SH-SY5Y (cell line): ENCODE results near the gene MYLK.

Experiments
- GATA2 ChIP-seq: IDR thresholded peaks from 2 replicates; pipeline ENCODE4 v1.6.1; 2011; ENCODE audit warnings: mild to moderate bottlenecking, low read depth, low read length
- GATA3 ChIP-seq: IDR thresholded peaks from 2 replicates; pipeline ENCODE4 v1.6.1; 2011; ENCODE audit warnings: low read depth, mild to moderate bottlenecking, low read length, moderate library complexity

MYLK gene

DNA sequence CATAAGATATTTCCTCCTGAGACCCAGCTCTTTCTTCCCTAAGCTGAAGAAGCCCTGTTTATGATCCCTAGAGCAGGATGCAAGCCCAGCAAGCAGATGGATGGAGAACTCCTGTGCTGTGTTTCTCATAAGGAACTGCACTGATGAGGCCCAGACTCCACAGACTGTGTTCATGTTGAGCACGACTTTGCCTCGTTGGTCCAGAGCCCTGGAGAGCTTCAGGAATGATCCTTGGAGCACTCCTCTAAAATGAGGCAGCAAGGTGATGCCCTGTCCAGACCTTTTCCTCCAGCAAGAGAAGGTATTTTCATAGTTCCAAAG, 83.8 kb downstream of the MYLK start:
- TF ChIP-seq GATA3 (no peak), GATA2 (no peak)

DNA sequence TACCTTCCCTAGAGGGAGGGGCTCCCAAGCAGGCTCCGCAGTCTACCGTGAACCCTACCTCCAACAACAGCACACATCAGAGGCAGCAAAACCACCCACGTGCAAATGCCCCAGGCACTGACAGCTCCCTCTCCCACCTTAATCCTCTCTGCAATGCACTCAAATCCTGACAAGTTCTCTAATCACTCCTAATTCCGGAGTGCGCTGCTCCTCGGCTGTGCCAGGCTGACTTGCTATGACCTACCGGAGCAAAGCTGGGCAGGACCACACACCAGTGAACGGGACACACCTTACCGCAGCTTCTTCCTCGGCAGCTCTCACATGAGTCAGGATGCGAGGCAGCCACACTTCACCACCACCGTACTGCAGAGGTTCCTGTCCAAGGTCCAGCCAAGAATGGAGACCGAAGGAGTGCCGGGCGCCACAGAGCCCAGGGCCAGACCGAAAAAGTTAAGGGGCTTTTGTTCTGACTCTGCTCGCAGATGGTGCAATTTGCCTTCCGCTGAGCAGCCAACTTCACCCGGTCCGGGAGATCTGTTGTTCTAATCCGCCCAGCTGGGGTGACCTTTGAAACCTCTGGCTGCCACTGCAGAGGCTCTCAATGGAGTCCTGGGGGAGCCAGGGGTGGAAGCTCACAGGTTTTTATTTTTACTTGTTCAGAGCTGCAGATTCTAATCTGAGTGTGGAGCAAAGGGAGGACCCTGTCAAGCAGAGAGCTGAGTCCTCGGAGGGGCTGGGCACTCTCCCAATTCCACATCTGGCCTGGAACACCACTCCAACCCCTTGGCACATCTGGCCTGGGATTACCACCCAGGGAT, 84.4 kb downstream of the MYLK start:
- no peak for TF ChIP-seq GATA2

- TF ChIP-seq GATA2 (no peak), GATA3 (no peak)
Measured at GRCh38 chr3:123798550-123798949, 85.6 kb downstream of the MYLK start.

DNA sequence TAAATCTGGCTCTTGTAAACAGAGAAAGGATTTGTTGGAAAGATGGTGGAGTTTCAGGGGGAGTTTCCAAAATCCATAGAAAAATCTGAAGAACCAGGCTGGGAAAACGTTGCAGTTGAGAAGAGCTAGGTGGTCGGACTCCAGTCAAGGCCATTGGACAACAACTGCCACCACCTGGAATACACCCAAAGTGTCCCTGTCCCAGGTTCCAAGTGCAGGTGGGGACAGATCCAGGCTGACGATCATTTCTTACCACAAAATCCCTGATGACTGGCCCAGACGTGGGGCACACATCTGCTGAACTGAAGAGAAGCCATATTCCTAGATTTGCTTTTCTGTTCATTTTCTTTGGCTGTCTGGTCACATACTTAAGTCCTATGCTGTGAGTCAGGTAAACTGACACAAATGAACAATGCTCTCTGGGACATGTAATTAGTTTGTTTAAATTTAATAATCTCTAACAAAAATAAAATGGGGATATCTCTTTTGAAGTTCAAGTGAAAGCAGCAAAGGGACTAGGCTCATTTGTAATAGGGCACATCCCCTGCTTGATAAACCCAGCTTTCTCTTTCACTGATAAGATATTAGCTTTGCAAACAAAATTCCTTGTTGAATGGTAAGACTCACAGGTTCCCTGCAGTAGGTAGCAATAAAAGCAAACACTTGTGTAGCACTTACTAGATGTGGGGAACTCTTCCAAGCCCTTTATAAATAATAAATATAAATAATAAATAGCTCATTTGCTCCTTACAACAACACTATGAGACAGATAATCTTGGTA, 88.5 kb downstream of the MYLK start:
- TF ChIP-seq GATA2, result no peak
- TF ChIP-seq GATA3, result no peak

DNA sequence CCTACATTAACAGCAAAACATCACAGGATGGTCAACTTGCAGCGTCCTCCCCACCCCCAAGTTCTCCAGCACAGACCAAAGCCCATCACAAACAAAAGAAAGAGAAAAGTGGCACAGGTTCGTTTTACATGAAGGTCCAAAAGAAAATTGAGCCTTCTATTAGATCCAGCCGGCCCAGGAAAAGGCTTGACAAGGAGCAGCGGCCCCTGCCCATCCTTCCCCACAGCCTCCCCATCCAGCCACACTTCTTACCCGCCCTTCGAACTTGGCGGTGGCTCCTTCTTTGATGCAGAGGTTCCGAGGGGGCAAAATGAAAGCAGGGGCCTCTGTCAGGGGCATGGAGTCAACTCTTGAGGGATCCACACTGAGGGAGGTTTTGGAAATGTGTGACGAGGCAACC, 90.7 kb downstream of the MYLK start:
- TF ChIP-seq GATA3 (no peak), GATA2 (no peak)

DNA sequence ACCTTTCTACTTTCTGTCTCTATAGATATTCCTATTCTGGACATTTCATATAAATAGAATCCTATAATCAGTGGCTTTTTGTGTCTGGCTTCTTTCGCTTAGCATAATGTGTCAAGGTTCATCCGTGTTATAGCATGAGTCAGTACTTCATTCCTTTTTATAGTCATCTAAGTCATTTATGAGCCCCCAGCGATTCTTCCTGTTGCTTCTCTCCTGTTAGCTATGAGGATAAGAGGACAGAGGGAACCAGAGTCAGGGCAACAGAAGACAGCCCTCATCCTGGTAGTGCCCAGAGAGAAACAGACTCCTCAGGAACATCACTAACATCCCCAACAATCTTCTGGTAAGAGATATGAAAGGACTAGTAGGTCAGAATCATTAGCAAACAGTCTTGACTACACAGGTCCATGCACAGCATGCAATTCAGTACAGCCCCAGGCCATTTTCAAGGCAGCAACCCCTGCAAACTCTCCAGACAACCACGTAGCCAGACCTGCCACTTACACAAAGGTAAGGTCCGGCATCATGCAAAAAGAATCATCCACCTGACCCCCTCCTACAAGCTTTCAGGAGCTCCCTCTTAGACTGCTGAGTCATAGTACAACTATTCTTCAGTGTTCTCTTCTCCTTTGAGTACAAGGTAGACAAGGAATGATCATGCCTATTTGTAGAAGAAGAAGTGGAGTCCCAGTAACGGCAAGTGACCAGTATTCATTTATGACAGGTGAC, 91.5 kb downstream of the MYLK start:
- TF ChIP-seq GATA2 (no peak), GATA3 (no peak)

- TF ChIP-seq GATA3 (no peak), GATA2 (no peak)
Measured at GRCh38 chr3:123791898-123792297, 92.2 kb downstream of the MYLK start.

- TF ChIP-seq GATA3 (no peak), GATA2 (no peak)
Measured at GRCh38 chr3:123791417-123791816, 92.7 kb downstream of the MYLK start.

DNA sequence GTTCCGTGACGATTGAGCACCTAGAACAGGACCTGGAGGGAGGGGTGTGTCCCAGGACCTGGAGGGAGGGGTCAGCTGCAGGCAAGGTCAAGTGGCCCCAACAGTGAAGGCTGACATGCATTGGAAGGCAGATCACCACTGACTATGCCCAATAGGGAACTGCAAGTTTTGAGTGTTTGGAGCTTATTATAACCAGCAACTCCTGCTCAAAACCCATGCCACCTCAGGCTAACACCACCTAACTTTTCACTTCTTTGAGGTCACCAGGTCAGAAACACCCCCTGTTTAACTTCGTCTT, 93.1 kb downstream of the MYLK start:
- TF ChIP-seq GATA2 (no peak), GATA3 (no peak)

GRCh38 chr3:123790254-123791072, 93.7 kb downstream of the MYLK start:
- TF ChIP-seq GATA2, result no peak
- no peak for TF ChIP-seq GATA3

GRCh38 chr3:123789760-123790159, 94.4 kb downstream of the MYLK start:
- TF ChIP-seq GATA3, result peak; percentile 54
- peak; percentile 47; the same call in 1 of the 2 replicates for TF ChIP-seq GATA2

GRCh38 chr3:123789160-123789559, 95.0 kb downstream of the MYLK start:
- TF ChIP-seq GATA2, result no peak
- no peak for TF ChIP-seq GATA3

DNA sequence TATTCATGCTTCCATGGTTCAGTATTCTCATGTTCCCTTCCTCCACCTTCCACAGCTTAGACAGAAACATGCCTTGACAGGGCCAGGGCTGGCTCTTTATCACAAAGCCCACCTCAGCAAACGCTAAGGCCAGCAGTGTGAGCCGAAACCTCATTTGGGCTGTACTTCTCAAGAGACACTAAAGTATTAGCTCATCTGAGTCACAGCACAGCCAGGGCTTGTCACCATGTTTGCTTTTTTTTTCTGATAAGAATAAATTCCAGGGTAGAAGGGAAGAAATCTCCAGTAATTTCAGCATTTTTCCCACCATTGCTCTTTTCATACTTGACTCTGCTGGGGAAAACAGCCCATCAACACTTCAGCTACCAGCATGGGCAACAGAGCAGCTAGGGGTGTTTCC, 95.4 kb downstream of the MYLK start:
- TF ChIP-seq GATA2, result no peak
- no peak for TF ChIP-seq GATA3

- no peak for TF ChIP-seq GATA2
- TF ChIP-seq GATA3, result no peak
Measured at GRCh38 chr3:123787133-123787532, 97.0 kb downstream of the MYLK start.
